Brain microvascular endothelial cell (primary cell): ENCODE data around the gene AJUBA.

Experiments
- DNase-seq: peaks from one replicate; pipeline ENCODE4 v3.0.0-alpha.2; 2020
- H3K27ac ChIP-seq: fragments of 250-450 bp; sonication (Bioruptor Pico); 2 replicates; pipeline ENCODE4 v1.5.1; 2020; ENCODE audit warnings: mild to moderate bottlenecking, moderate library complexity
- H3K27me3 ChIP-seq: fragments of 250-450 bp; sonication (Bioruptor Pico); replicated peaks from 2 replicates; pipeline ENCODE4 v1.5.1; 2020; ENCODE audit warnings: mild to moderate bottlenecking
- H3K36me3 ChIP-seq: fragments of 250-450 bp; sonication (Bioruptor Pico); replicated peaks from 2 replicates; pipeline ENCODE4 v1.5.1; 2020; ENCODE audit warnings: mild to moderate bottlenecking
- H3K4me3 ChIP-seq: 2 replicates; pipeline ENCODE4 v1.5.1; 2011; ENCODE audit warnings: low read depth, mild to moderate bottlenecking, control low read depth, low read length, moderate library complexity
- CTCF ChIP-seq: IDR thresholded peaks from 2 replicates; pipeline ENCODE4 v1.5.1; 2011; ENCODE audit warnings: low read depth, mild to moderate bottlenecking, moderate library complexity, low read length, control low read depth, inconsistent platforms; ENCODE audit errors: missing control alignments
- in situ Hi-C: cut with HindIII; loops from 2 replicates; pipeline ENCODE4 v1.10.0; 2017; ENCODE audit warnings: low sequenced_read_pairs, low pct_ligation_motif_present

Gene AJUBA

GRCh38 chr14:22945642-22946041, 36.7 kb downstream of the AJUBA start:
- H3K4me3 ChIP-seq = no peak overlapping the region
- no peak for TF ChIP-seq CTCF
- in situ Hi-C loops = no loop called here

GRCh38 chr14:22939684-22940083, 42.7 kb downstream of the AJUBA start:
- in situ Hi-C loops = no loop called here
- DNase-seq = peak; percentile 27
- Histone ChIP-seq H3K36me3 (no peaks in the 10 kb centered on the region), H3K27me3 (no peaks in the 10 kb centered on the region), H3K4me3 (no peak overlapping the region), H3K27ac (no peak overlapping the region)
- TF ChIP-seq CTCF = no peak

More at GRCh38 chr14:22945642-22946041, 36.7 kb downstream of the AJUBA start:
- no peak overlapping the region for H3K27ac ChIP-seq
- no peak for DNase-seq
- no peaks in the 10 kb centered on the region for H3K27me3 ChIP-seq
- H3K36me3 ChIP-seq = no peaks in the 10 kb centered on the region

- DNase-seq = no peak
- Histone ChIP-seq H3K27me3 (no peaks in the 10 kb centered on the region), H3K4me3 (no peak overlapping the region), H3K36me3 (no peaks in the 10 kb centered on the region), H3K27ac (no peak overlapping the region)
- in situ Hi-C loops = no loop called here
- TF ChIP-seq CTCF = no peak
Observed at GRCh38 chr14:22935156-22935555, 47.2 kb downstream of the AJUBA start.

GRCh38 chr14:22932146-22932545, 50.2 kb downstream of the AJUBA start:
- TF ChIP-seq CTCF = no peak
- in situ Hi-C loops = no loop called here
- no peak overlapping the region for H3K27ac ChIP-seq
- H3K4me3 ChIP-seq = no peak overlapping the region
- peaks cover 3% of the 10 kb centered on the region for H3K36me3 ChIP-seq
- no peak for DNase-seq
- H3K27me3 ChIP-seq = no peaks in the 10 kb centered on the region

GRCh38 chr14:22929961-22930364, 52.4 kb downstream of the AJUBA start:
- H3K36me3 ChIP-seq = peaks cover 12% of the 10 kb centered on the region
- in situ Hi-C loops = no loop called here
- H3K4me3 ChIP-seq = peak overlapping the region; percentile 99
- H3K27ac ChIP-seq = peak overlapping the region; percentile 54
- no peak for TF ChIP-seq CTCF
- no peaks in the 10 kb centered on the region for H3K27me3 ChIP-seq
- DNase-seq = no peak

- TF ChIP-seq CTCF = no peak
- peak within 1 kb of the TSS; percentile 86 for H3K27ac ChIP-seq
- peak; percentile 100 for DNase-seq
- H3K4me3 ChIP-seq = peak within 1 kb of the TSS; percentile 99
- in situ Hi-C loops = no loop called here
- peaks cover 18% of the 10 kb centered on the region for H3K36me3 ChIP-seq
- no peaks in the 10 kb centered on the region for H3K27me3 ChIP-seq
Observed at GRCh38 chr14:22929104-22929960, 53.0 kb downstream of the AJUBA start, which contains the start of gene PRMT5. Gene PRMT5 (minus strand): TSS chr14:22929376. CDS start chr14:22929361, 15 bp downstream.
